Trophoblast cell (in vitro differentiated cells and primary cell): ENCODE results near the gene ACSM2A.
"Not testable (repeated sequence)": the region's sequence is repeated elsewhere in the genome, so short reads cannot be mapped to it uniquely, and the experiment has no call there.

Experiments used
- DNase-seq, 2 donors: peaks; one replicate each; pipeline ENCODE4 v3.0.0-alpha.2; 2016
- H2AFZ ChIP-seq: 2 replicates; pipeline ENCODE4 v1.6.1; 2013; ENCODE audit warnings: low read length, moderate library complexity, mild to moderate bottlenecking; ENCODE audit not compliant: insufficient read depth, poor library complexity
- H2AK5ac ChIP-seq: 2 replicates; pipeline ENCODE4 v1.6.1; 2013; ENCODE audit warnings: mild to moderate bottlenecking, low read length
- H2BK120ac ChIP-seq: 2 replicates; pipeline ENCODE4 v1.6.1; 2013; ENCODE audit warnings: low read length, mild to moderate bottlenecking, moderate library complexity; ENCODE audit not compliant: insufficient read depth, poor library complexity
- H2BK12ac ChIP-seq: 2 replicates; pipeline ENCODE4 v1.6.1; 2013; ENCODE audit warnings: mild to moderate bottlenecking, low read length, moderate library complexity
- H2BK5ac ChIP-seq: 2 replicates; pipeline ENCODE4 v1.6.1; 2013; ENCODE audit warnings: low read length, low read depth, moderate library complexity, mild to moderate bottlenecking; ENCODE audit not compliant: poor library complexity
- H3K14ac ChIP-seq: 2 replicates; pipeline ENCODE4 v1.6.1; 2013; ENCODE audit warnings: mild to moderate bottlenecking, low read length
- H3K18ac ChIP-seq: 2 replicates; pipeline ENCODE4 v1.6.1; 2013; ENCODE audit warnings: mild to moderate bottlenecking, low read length
- H3K23ac ChIP-seq: 2 replicates; pipeline ENCODE4 v1.6.1; 2013; ENCODE audit warnings: low read length
- H3K27ac ChIP-seq: 2 replicates; pipeline ENCODE4 v1.5.1; 2013; ENCODE audit warnings: low read depth, mild to moderate bottlenecking, inconsistent platforms, low read length, moderate library complexity
- H3K27me3 ChIP-seq: 2 replicates; pipeline ENCODE4 v1.6.1; 2013; ENCODE audit warnings: inconsistent platforms, mild to moderate bottlenecking, low read length, moderate library complexity; ENCODE audit not compliant: insufficient read depth
- H3K36me3 ChIP-seq, 2 experiments: 1 replicate in 1 of 2; 2 replicates in 1 of 2; pipeline ENCODE4 v1.6.1; 2013; ENCODE audit warnings: low read length in 2 of 2, mild to moderate bottlenecking in 2 of 2, moderate library complexity in 1 of 2; ENCODE audit not compliant: insufficient read depth in 2 of 2, control insufficient read depth in 1 of 2
- H3K4ac ChIP-seq: 2 replicates; pipeline ENCODE4 v1.6.1; 2013; ENCODE audit warnings: low read depth, mild to moderate bottlenecking, low read length, moderate library complexity
- H3K4me1 ChIP-seq, 2 experiments: 1 replicate in 1 of 2; 2 replicates in 1 of 2; pipeline ENCODE4 v1.6.1; 2013; ENCODE audit warnings: low read length in 2 of 2, mild to moderate bottlenecking in 2 of 2, moderate library complexity in 1 of 2; ENCODE audit not compliant: insufficient read depth in 2 of 2, control insufficient read depth in 1 of 2
- H3K4me2 ChIP-seq: 2 replicates; pipeline ENCODE4 v1.6.1; 2013; ENCODE audit warnings: inconsistent platforms, mild to moderate bottlenecking, low read length, moderate library complexity
- H3K4me3 ChIP-seq: 2 replicates; pipeline ENCODE4 v1.5.1; 2013; ENCODE audit warnings: mild to moderate bottlenecking, low read depth, low read length, inconsistent platforms
- H3K79me1 ChIP-seq: one replicate; pipeline ENCODE4 v1.6.1; 2013; ENCODE audit warnings: low read length
- H3K79me2 ChIP-seq: 2 replicates; pipeline ENCODE4 v1.6.1; 2013; ENCODE audit warnings: low read length, mild to moderate bottlenecking; ENCODE audit not compliant: control insufficient read depth, insufficient read depth, poor library complexity
- H3K9ac ChIP-seq: 2 replicates; pipeline ENCODE4 v1.6.1; 2013; ENCODE audit warnings: mild to moderate bottlenecking, low read length
- H3K9me3 ChIP-seq: 2 replicates; pipeline ENCODE4 v1.6.1; 2013; ENCODE audit warnings: low read depth, mild to moderate bottlenecking, control low read depth, inconsistent platforms, low read length; ENCODE audit not compliant: insufficient read depth
- H4K12ac ChIP-seq: 2 replicates; pipeline ENCODE4 v1.6.1; 2013; ENCODE audit warnings: low read depth, mild to moderate bottlenecking, low read length, moderate library complexity
- H4K8ac ChIP-seq: 2 replicates; pipeline ENCODE4 v1.6.1; 2013; ENCODE audit warnings: low read depth, mild to moderate bottlenecking, low read length, moderate library complexity
- H4K91ac ChIP-seq: one replicate; pipeline ENCODE4 v1.6.1; 2013; ENCODE audit warnings: low read depth, mild to moderate bottlenecking, low read length, moderate library complexity
- WGBS: extraction: QIAGEN DNeasy Blood & Tissue Kit; methylation state at CpG from one replicate; pipeline ENCODE4 v1.1.7; 2013; ENCODE audit warnings: missing lambda C conversion rate; ENCODE audit not compliant: insufficient read length, insufficient coverage; ENCODE audit errors: extremely low coverage; 5-methylcytosine and 5-hydroxymethylcytosine counted together

The ACSM2A gene

GRCh38 chr16:20532284-20532792 lies 81.0 kb downstream of the ACSM2A start:
- H3K23ac ChIP-seq, H3K4me3 ChIP-seq, H3K4ac ChIP-seq, H4K8ac ChIP-seq, H3K14ac ChIP-seq, H3K9me3 ChIP-seq, DNase-seq, H3K27ac ChIP-seq, H2BK12ac ChIP-seq, H3K4me2 ChIP-seq, H3K79me2 ChIP-seq, H2AK5ac ChIP-seq, H2AFZ ChIP-seq, H2BK5ac ChIP-seq, H3K18ac ChIP-seq, H3K9ac ChIP-seq, H4K91ac ChIP-seq, H3K4me1 ChIP-seq, H3K79me1 ChIP-seq, H3K36me3 ChIP-seq, H4K12ac ChIP-seq, H2BK120ac ChIP-seq, H3K27me3 ChIP-seq: not testable (repeated sequence)
- WGBS = no CpG with 5 or more reads among the region's 3 CpGs

- no CpG with 5 or more reads among the region's 1 CpG for WGBS
- H3K9me3 ChIP-seq, H3K27me3 ChIP-seq: not testable (repeated sequence)
Measured at GRCh38 chr16:20536669-20537068, 85.3 kb downstream of the ACSM2A start.

More at GRCh38 chr16:20536669-20537068, 85.3 kb downstream of the ACSM2A start:
- not testable (repeated sequence) for DNase-seq, H3K4me2 ChIP-seq, H2AFZ ChIP-seq, H2BK120ac ChIP-seq, H4K91ac ChIP-seq, H3K23ac ChIP-seq, H3K18ac ChIP-seq, H4K12ac ChIP-seq, H2AK5ac ChIP-seq, H3K36me3 ChIP-seq, H2BK5ac ChIP-seq, H3K14ac ChIP-seq, H3K79me2 ChIP-seq, H4K8ac ChIP-seq, H3K4me1 ChIP-seq, H3K9ac ChIP-seq, H2BK12ac ChIP-seq, H3K79me1 ChIP-seq, H3K27ac ChIP-seq, H3K4me3 ChIP-seq, H3K4ac ChIP-seq
